GM12891 (cell line): ENCODE data around the gene MTG1.

Experiments used
- POLR2A ChIP-seq: IDR thresholded peaks from 2 replicates; pipeline ENCODE4 v1.6.1; 2011; ENCODE audit warnings: low read depth, low read length, control low read depth
- POLR2AphosphoS5 ChIP-seq: IDR thresholded peaks from 2 replicates; pipeline ENCODE4 v1.6.1; 2011; ENCODE audit warnings: low read depth, low read length, control low read depth
- POU2F2 ChIP-seq: IDR thresholded peaks from 2 replicates; pipeline ENCODE4 v1.6.1; 2011; ENCODE audit warnings: low read depth, mild to moderate bottlenecking, control low read depth, low read length, moderate library complexity
- SPI1 ChIP-seq: IDR thresholded peaks from 2 replicates; pipeline ENCODE4 v1.6.1; 2011; ENCODE audit warnings: low read depth, low read length, control low read depth
- TAF1 ChIP-seq: IDR thresholded peaks from 2 replicates; pipeline ENCODE4 v1.6.1; 2011; ENCODE audit warnings: low read depth, low read length, control low read depth

DNA sequence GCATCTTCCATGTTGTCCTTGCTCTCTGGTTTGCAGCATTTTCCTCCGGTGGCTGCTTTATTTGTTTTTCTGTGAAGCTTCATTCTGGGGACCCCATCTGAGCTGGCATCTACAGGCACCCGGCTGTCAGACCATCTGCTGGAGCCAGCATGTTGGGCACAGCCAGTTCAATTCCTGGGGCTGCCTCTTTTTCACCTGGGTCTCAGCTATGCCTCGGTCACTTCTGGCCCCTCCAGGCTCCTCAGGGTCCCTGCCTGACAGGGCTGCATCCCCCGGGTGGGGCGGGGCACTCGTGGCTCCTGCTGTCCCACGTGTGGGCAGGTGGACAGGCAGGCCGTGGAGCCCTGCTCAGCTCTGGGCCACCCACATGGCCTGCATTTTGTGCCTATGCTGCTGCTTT is 67.9 kb downstream of the MTG1 start:
- TF ChIP-seq POLR2AphosphoS5 (no peak), POLR2A (no peak), TAF1 (no peak), SPI1 (no peak), POU2F2 (no peak)
